ENCODE results near the gene TXNDC5. TPM values are rescaled to one million over a fixed set of nuclear protein-coding genes. Genes with fewer than 3 reads are reported as not detected.

TXNDC5 gene
- 48.2 TPM for total RNA-seq
- long read RNA-seq, transcript TXNDC5-201 (10 exons, 2,964 nt), result major isoform, 157 of 159 reads
- long read RNA-seq, partial matches to known transcripts, result 0 of 159 reads
- long read RNA-seq, other reads (novel, unspliced or antisense), result 0 of 159 reads

GRCh38 chr6:7910654-7911344 is at the start of gene TXNDC5:
Gene TXNDC5, minus strand, starts transcription at chr6:7910788. Its CDS starts 12 bp downstream, at chr6:7910776.
- Histone ChIP-seq H3K27me3 (ENCODE audit: low read depth) (no peaks in the 10 kb centered on the region), H3K9me3 (replicated peaks) (no peaks in the 10 kb centered on the region), H3K27ac (replicated peaks) (peak within 1 kb of the TSS; percentile 90), H3K4me3 (peak within 1 kb of the TSS; percentile 84), H3K4me1 (peaks cover 52% of the 10 kb centered on the region), H3K36me3 (no peaks in the 10 kb centered on the region)
- DNase-seq, result peak; percentile 86
- TF ChIP-seq, protein P1, sequence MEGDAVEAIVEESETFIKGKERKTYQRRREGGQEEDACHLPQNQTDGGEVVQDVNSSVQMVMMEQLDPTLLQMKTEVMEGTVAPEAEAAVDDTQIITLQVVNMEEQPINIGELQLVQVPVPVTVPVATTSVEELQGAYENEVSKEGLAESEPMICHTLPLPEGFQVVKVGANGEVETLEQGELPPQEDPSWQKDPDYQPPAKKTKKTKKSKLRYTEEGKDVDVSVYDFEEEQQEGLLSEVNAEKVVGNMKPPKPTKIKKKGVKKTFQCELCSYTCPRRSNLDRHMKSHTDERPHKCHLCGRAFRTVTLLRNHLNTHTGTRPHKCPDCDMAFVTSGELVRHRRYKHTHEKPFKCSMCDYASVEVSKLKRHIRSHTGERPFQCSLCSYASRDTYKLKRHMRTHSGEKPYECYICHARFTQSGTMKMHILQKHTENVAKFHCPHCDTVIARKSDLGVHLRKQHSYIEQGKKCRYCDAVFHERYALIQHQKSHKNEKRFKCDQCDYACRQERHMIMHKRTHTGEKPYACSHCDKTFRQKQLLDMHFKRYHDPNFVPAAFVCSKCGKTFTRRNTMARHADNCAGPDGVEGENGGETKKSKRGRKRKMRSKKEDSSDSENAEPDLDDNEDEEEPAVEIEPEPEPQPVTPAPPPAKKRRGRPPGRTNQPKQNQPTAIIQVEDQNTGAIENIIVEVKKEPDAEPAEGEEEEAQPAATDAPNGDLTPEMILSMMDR (IDR thresholded peaks at IDR 0.05; ENCODE audit: borderline replicate concordance), result no peak
- intact Hi-C loops (cut with micrococcal nuclease), result no loop called here

GRCh38 chr6:7960141-7960540 is 49.6 kb upstream of the TXNDC5 start:
- no peak for DNase-seq
- no peak overlapping the region for H3K4me3 ChIP-seq
- no peaks in the 10 kb centered on the region for H3K4me1 ChIP-seq
- H3K27me3 ChIP-seq (ENCODE audit: low read depth), result no peaks in the 10 kb centered on the region
- H3K9me3 ChIP-seq (replicated peaks), result peaks cover 3% of the 10 kb centered on the region
- intact Hi-C loops (cut with micrococcal nuclease), result no loop called here
- no peak overlapping the region for H3K27ac ChIP-seq (replicated peaks)
- TF ChIP-seq, protein P1 (IDR thresholded peaks at IDR 0.05; ENCODE audit: borderline replicate concordance), result no peak
- H3K36me3 ChIP-seq, result no peaks in the 10 kb centered on the region

- no peaks in the 10 kb centered on the region for H3K9me3 ChIP-seq (replicated peaks)
- no peaks in the 10 kb centered on the region for H3K36me3 ChIP-seq
- H3K27ac ChIP-seq (replicated peaks), result no peak overlapping the region
- no peak overlapping the region for H3K4me3 ChIP-seq
- TF ChIP-seq, protein P1 (IDR thresholded peaks at IDR 0.05; ENCODE audit: borderline replicate concordance), result no peak
- intact Hi-C loops (cut with micrococcal nuclease), result no loop called here
- no peak for DNase-seq
- no peaks in the 10 kb centered on the region for H3K27me3 ChIP-seq (ENCODE audit: low read depth)
- no peaks in the 10 kb centered on the region for H3K4me1 ChIP-seq
Observed at GRCh38 chr6:7959453-7959852, 48.9 kb upstream of the TXNDC5 start.

- H3K36me3 ChIP-seq, result no peaks in the 10 kb centered on the region
- H3K9me3 ChIP-seq (replicated peaks), result no peaks in the 10 kb centered on the region
- intact Hi-C loops (cut with micrococcal nuclease), result no loop called here
- H3K4me1 ChIP-seq, result no peaks in the 10 kb centered on the region
- no peaks in the 10 kb centered on the region for H3K27me3 ChIP-seq (ENCODE audit: low read depth)
- DNase-seq, result no peak
- TF ChIP-seq, protein P1 (IDR thresholded peaks at IDR 0.05; ENCODE audit: borderline replicate concordance), result no peak
- H3K4me3 ChIP-seq, result no peak overlapping the region
- no peak overlapping the region for H3K27ac ChIP-seq (replicated peaks)
Observed at GRCh38 chr6:7958464-7958863, 47.9 kb upstream of the TXNDC5 start.

DNA sequence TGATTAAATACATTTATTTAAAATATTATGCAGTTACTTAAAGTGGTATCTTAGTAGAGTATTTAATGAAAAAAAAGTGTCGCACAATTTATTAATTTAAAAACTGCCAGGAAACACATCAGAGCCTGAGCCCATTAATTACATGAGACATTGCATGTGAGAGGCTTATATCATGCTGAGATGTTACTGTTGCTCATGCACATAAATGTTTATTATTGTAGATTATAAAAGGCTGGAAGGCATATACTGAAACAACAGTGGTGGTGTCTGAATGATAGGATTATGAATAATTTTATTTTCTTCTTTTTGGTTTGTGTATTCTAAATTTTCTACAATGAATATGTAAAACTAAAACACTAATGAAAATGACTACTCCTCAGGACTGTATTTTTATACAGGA is 45.7 kb upstream of the TXNDC5 start:
- Histone ChIP-seq H3K9me3 (replicated peaks) (no peaks in the 10 kb centered on the region), H3K4me1 (no peaks in the 10 kb centered on the region), H3K36me3 (no peaks in the 10 kb centered on the region), H3K27me3 (ENCODE audit: low read depth) (no peaks in the 10 kb centered on the region), H3K4me3 (no peak overlapping the region), H3K27ac (replicated peaks) (no peak overlapping the region)
- TF ChIP-seq, protein P1 (IDR thresholded peaks at IDR 0.05; ENCODE audit: borderline replicate concordance), result no peak
- intact Hi-C loops (cut with micrococcal nuclease), result no loop called here
- no peak for DNase-seq

Measured in left ventricle myocardium inferior (tissue), 1 donor.